GM21515 (cell line): ENCODE measurements around the gene ZNF513.
A peak's percentile ranks its signal among the peaks of the same experiment; 100 is the strongest.
"Not testable (repeated sequence)": the region's sequence is repeated elsewhere in the genome, so short reads cannot be mapped to it uniquely, and the experiment has no call there.

Experiments used
- ATAC-seq: cut with Tn5 transposase; IDR thresholded peaks from one replicate; pipeline ENCODE4 v1.9.1; 2021; ENCODE audit not compliant: unreplicated experiment

The ZNF513 gene

GRCh38 chr2:27380626-27381545 lies at the start of gene ZNF513:
ZNF513 (minus strand) TSS chr2:27380734; CDS start chr2:27380526, 208 bp downstream.
- peak; percentile 74 for ATAC-seq

GRCh38 chr2:27428978-27429541 lies 48.5 kb upstream of the ZNF513 start:
- ATAC-seq = peak; percentile 60

- peak; percentile 88 for ATAC-seq
These were observed 47.9 kb upstream of the ZNF513 start, which contains the start of gene NRBP1 for GRCh38 chr2:27428213-27428977. NRBP1 (plus strand) TSS chr2:27428631; CDS start chr2:27433274, 4,643 bp downstream.

- no peak for ATAC-seq
These were observed 47.3 kb upstream of the ZNF513 start for GRCh38 chr2:27427863-27428212.

GRCh38 chr2:27425039-27425438 lies 44.5 kb upstream of the ZNF513 start:
- ATAC-seq = not testable (repeated sequence)

GRCh38 chr2:27422958-27423357 lies 42.4 kb upstream of the ZNF513 start:
- no peak for ATAC-seq

GRCh38 chr2:27421660-27422250 lies 41.2 kb upstream of the ZNF513 start:
- no peak for ATAC-seq

GRCh38 chr2:27420996-27421395 lies 40.5 kb upstream of the ZNF513 start:
- no peak for ATAC-seq

GRCh38 chr2:27416151-27416550 lies 35.6 kb upstream of the ZNF513 start:
- ATAC-seq = no peak

GRCh38 chr2:27412419-27413152 lies 32.1 kb upstream of the ZNF513 start:
- ATAC-seq = no peak

GRCh38 chr2:27409321-27410073 lies 29.0 kb upstream of the ZNF513 start, which contains the start of gene PPM1G:
PPM1G (minus strand) TSS chr2:27409591; CDS start chr2:27409422, 169 bp downstream.
- ATAC-seq = peak; percentile 92

GRCh38 chr2:27408601-27409320 lies 28.2 kb upstream of the ZNF513 start:
- ATAC-seq = peak; percentile 27

GRCh38 chr2:27407798-27408491 lies 27.4 kb upstream of the ZNF513 start:
- ATAC-seq = no peak

GRCh38 chr2:27400348-27401135 lies 20.0 kb upstream of the ZNF513 start:
- ATAC-seq = no peak

- ATAC-seq = no peak
These were observed 18.4 kb upstream of the ZNF513 start for GRCh38 chr2:27398962-27399361.

GRCh38 chr2:27393225-27393624 lies 12.7 kb upstream of the ZNF513 start:
- ATAC-seq = no peak

- no peak for ATAC-seq
These were observed 10.5 kb upstream of the ZNF513 start for GRCh38 chr2:27390822-27391679.
